ENCODE measurements around the gene KCNK15. TPM values are rescaled to one million over a fixed set of nuclear protein-coding genes. Genes with fewer than 3 reads are reported as not detected.

KCNK15 gene
- total and polyA plus RNA-seq, 12 donors: 0.13 to 0.82 (median 0.38) TPM

GRCh38 chr20:44776980-44777379 lies 31.3 kb downstream of the KCNK15 start:
- 13 to 15% methylated on average over 7 of the region's 7 CpGs for WGBS, 2 donors
- no peak overlapping the region for H3K27ac ChIP-seq

GRCh38 chr20:44780226-44780625 lies 34.6 kb downstream of the KCNK15 start:
- Histone ChIP-seq H3K36me3 (no peaks in the 10 kb centered on the region), H3K4me1 (no peaks in the 10 kb centered on the region), H3K27ac (no peak overlapping the region), H3K9me3 (no peaks in the 10 kb centered on the region), H3K27me3 (peaks cover 0 to 3% (median 0%) of the 10 kb centered on the region in 7 donors), H3K4me3 (no peak overlapping the region)
- no peak for TF ChIP-seq CTCF (IDR thresholded peaks at IDR 0.05)
- intact Hi-C loops (cut with DNase I): no loop called here
- 24 to 27% methylated on average over 5 of the region's 5 CpGs for WGBS, 2 donors
- peak; percentile 28 to 29 for DNase-seq
- no peak for ATAC-seq

More at GRCh38 chr20:44776980-44777379, 31.3 kb downstream of the KCNK15 start:
- Histone ChIP-seq H3K9me3 (no peaks in the 10 kb centered on the region), H3K4me3 (no peak overlapping the region), H3K36me3 (no peaks in the 10 kb centered on the region), H3K4me1 (no peaks in the 10 kb centered on the region), H3K27me3 (peaks cover 0 to 28% (median 7%) of the 10 kb centered on the region in 7 donors)
- ATAC-seq: no peak
- peak in 1 of 2 donors; percentile 25 for DNase-seq
- no peak for TF ChIP-seq CTCF (IDR thresholded peaks at IDR 0.05)
- intact Hi-C loops (cut with DNase I): no loop called here

- 75 to 80% methylated on average over 3 of the region's 3 CpGs for WGBS, 2 donors
- H3K36me3 ChIP-seq: no peaks in the 10 kb centered on the region
- no peaks in the 10 kb centered on the region for H3K27me3 ChIP-seq
- H3K4me3 ChIP-seq: no peak overlapping the region
- ATAC-seq (no peak), DNase-seq (no peak)
- H3K27ac ChIP-seq: no peak overlapping the region
- intact Hi-C loops (cut with DNase I): no loop called here
- H3K9me3 ChIP-seq: no peaks in the 10 kb centered on the region
- no peaks in the 10 kb centered on the region for H3K4me1 ChIP-seq
- TF ChIP-seq CTCF (IDR thresholded peaks at IDR 0.05): no peak
Observed at GRCh38 chr20:44781118-44781517, 35.5 kb downstream of the KCNK15 start.

- H3K4me1 ChIP-seq: no peaks in the 10 kb centered on the region
- ATAC-seq: no peak
- no peak for DNase-seq
- intact Hi-C loops (cut with DNase I): no loop called here
- no peaks in the 10 kb centered on the region for H3K36me3 ChIP-seq
- WGBS, 2 donors: 75 to 82% methylated on average over 3 of the region's 3 CpGs
- no peak overlapping the region for H3K4me3 ChIP-seq
- H3K27ac ChIP-seq: no peak overlapping the region
- H3K27me3 ChIP-seq: peaks cover 0 to 2% (median 0%) of the 10 kb centered on the region in 7 donors
- no peak for TF ChIP-seq CTCF (IDR thresholded peaks at IDR 0.05)
- H3K9me3 ChIP-seq: no peaks in the 10 kb centered on the region
Observed at GRCh38 chr20:44781791-44782190, 36.1 kb downstream of the KCNK15 start.
